Erythroblast (primary cell): ENCODE measurements around the gene RPRD1A.
"Not testable (repeated sequence)": the region's sequence is repeated elsewhere in the genome, so short reads cannot be mapped to it uniquely, and the experiment has no call there.

Source experiments
- DNase-seq, 2 experiments: peaks; one replicate each; lab custom pipeline; 2025; lab: John Stamatoyannopoulos, UW
- GATA1 ChIP-seq: IDR thresholded peaks from 2 replicates; pipeline ENCODE4 v1.6.1; 2011; ENCODE audit warnings: low read depth, mild to moderate bottlenecking, control low read depth, low read length, moderate library complexity
- POLR2A ChIP-seq: IDR thresholded peaks from 2 replicates; pipeline ENCODE4 v1.6.1; 2011; ENCODE audit warnings: mild to moderate bottlenecking, low read length

RPRD1A gene

GRCh38 chr18:36094431-36094830 lies 27.1 kb upstream of the RPRD1A start:
- DNase-seq: no peak
- TF ChIP-seq GATA1 (no peak), POLR2A (no peak)

- DNase-seq: not testable (repeated sequence)
Measured at GRCh38 chr18:36092116-36092515, 24.8 kb upstream of the RPRD1A start.

GRCh38 chr18:36089001-36089400 lies 21.6 kb upstream of the RPRD1A start:
- TF ChIP-seq POLR2A (no peak), GATA1 (no peak)
- DNase-seq: no peak

- no peak for TF ChIP-seq POLR2A
- no peak for TF ChIP-seq GATA1
- no peak for DNase-seq
Measured at GRCh38 chr18:36088256-36088655, 20.9 kb upstream of the RPRD1A start.

GRCh38 chr18:36086186-36086585 lies 18.8 kb upstream of the RPRD1A start:
- TF ChIP-seq GATA1 (no peak), POLR2A (no peak)
- DNase-seq: no peak

GRCh38 chr18:36085195-36085594 lies 17.8 kb upstream of the RPRD1A start:
- TF ChIP-seq GATA1: no peak
- no peak for TF ChIP-seq POLR2A

GRCh38 chr18:36083729-36084128 lies 16.4 kb upstream of the RPRD1A start:
- TF ChIP-seq GATA1: no peak
- TF ChIP-seq POLR2A: no peak
- no peak for DNase-seq

More at GRCh38 chr18:36085195-36085594, 17.8 kb upstream of the RPRD1A start:
- no peak for DNase-seq

GRCh38 chr18:36081118-36081517 lies 13.8 kb upstream of the RPRD1A start:
- DNase-seq: not testable (repeated sequence)

GRCh38 chr18:36078751-36079529 lies 11.6 kb upstream of the RPRD1A start:
- TF ChIP-seq POLR2A: no peak
- TF ChIP-seq GATA1: no peak
- no peak for DNase-seq

- not testable (repeated sequence) for DNase-seq
Measured at GRCh38 chr18:36077764-36078163, 10.4 kb upstream of the RPRD1A start.

- DNase-seq: peak; percentile 25 to 56
- TF ChIP-seq GATA1: no peak
- TF ChIP-seq POLR2A: no peak
Measured at GRCh38 chr18:36075862-36076587, 8.7 kb upstream of the RPRD1A start.

GRCh38 chr18:36074435-36074834 lies 7.1 kb upstream of the RPRD1A start:
- no peak for DNase-seq
- TF ChIP-seq GATA1 (no peak), POLR2A (no peak)

- TF ChIP-seq GATA1: no peak
- TF ChIP-seq POLR2A: no peak
- DNase-seq: no peak
Measured at GRCh38 chr18:36073676-36074075, 6.3 kb upstream of the RPRD1A start.

GRCh38 chr18:36072406-36072805 lies 5.0 kb upstream of the RPRD1A start:
- DNase-seq: not testable (repeated sequence)

GRCh38 chr18:36066686-36067054 lies 689 bp downstream of the RPRD1A start:
- no peak for TF ChIP-seq POLR2A
- no peak for TF ChIP-seq GATA1
- peak in 1 of 2 experiments; percentile 62 for DNase-seq
